ENCODE measurements around the gene CD6. TPM values are rescaled to one million over a fixed set of nuclear protein-coding genes. Genes with fewer than 3 reads are reported as not detected.

The CD6 gene
- total and polyA plus RNA-seq, 12 donors: 0.22 to 8.4 (median 2.1) TPM

GRCh38 chr11:61007383-61007955 is 36.0 kb downstream of the CD6 start:
- intact Hi-C loops (cut with DNase I): no loop called here
- WGBS, 4 donors: 0 to 10% (median 4%) methylated on average over 2 to 52 of the region's 52 CpGs
- H3K4me3 ChIP-seq: peak overlapping the region in 2 of 4 donors; percentile 6 to 47
- H3K27ac ChIP-seq: no peak overlapping the region
- H3K4me1 ChIP-seq (replicated peaks in 1 of 2): peaks cover 7 to 12% of the 10 kb centered on the region in 2 donors
- TF ChIP-seq, protein P1, sequence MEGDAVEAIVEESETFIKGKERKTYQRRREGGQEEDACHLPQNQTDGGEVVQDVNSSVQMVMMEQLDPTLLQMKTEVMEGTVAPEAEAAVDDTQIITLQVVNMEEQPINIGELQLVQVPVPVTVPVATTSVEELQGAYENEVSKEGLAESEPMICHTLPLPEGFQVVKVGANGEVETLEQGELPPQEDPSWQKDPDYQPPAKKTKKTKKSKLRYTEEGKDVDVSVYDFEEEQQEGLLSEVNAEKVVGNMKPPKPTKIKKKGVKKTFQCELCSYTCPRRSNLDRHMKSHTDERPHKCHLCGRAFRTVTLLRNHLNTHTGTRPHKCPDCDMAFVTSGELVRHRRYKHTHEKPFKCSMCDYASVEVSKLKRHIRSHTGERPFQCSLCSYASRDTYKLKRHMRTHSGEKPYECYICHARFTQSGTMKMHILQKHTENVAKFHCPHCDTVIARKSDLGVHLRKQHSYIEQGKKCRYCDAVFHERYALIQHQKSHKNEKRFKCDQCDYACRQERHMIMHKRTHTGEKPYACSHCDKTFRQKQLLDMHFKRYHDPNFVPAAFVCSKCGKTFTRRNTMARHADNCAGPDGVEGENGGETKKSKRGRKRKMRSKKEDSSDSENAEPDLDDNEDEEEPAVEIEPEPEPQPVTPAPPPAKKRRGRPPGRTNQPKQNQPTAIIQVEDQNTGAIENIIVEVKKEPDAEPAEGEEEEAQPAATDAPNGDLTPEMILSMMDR (IDR thresholded peaks at IDR 0.05): no peak
- no peak for TF ChIP-seq POLR2A (IDR thresholded peaks at IDR 0.05)
- H3K9me3 ChIP-seq (replicated peaks in 1 of 3): no peaks in the 10 kb centered on the region
- no peaks in the 10 kb centered on the region for H3K36me3 ChIP-seq (replicated peaks in 1 of 2)
- H3K27me3 ChIP-seq: peaks cover 20% of the 10 kb centered on the region
- no peak for DNase-seq

GRCh38 chr11:61007956-61008896 is 36.7 kb downstream of the CD6 start:
- TF ChIP-seq POLR2A (IDR thresholded peaks at IDR 0.05): no peak
- TF ChIP-seq, protein P1 (IDR thresholded peaks at IDR 0.05): no peak
- H3K27me3 ChIP-seq: peaks cover 20% of the 10 kb centered on the region
- no peak overlapping the region for H3K27ac ChIP-seq
- WGBS, 4 donors: 29 to 55% (median 43%) methylated on average over 19 to 54 of the region's 54 CpGs
- DNase-seq: no peak
- no peaks in the 10 kb centered on the region for H3K36me3 ChIP-seq (replicated peaks in 1 of 2)
- H3K4me1 ChIP-seq (replicated peaks in 1 of 2): peaks cover 7 to 12% of the 10 kb centered on the region in 2 donors
- intact Hi-C loops (cut with DNase I): no loop called here
- H3K9me3 ChIP-seq (replicated peaks in 1 of 3): no peaks in the 10 kb centered on the region
- peak overlapping the region in 2 of 4 donors; percentile 6 to 47 for H3K4me3 ChIP-seq

DNA sequence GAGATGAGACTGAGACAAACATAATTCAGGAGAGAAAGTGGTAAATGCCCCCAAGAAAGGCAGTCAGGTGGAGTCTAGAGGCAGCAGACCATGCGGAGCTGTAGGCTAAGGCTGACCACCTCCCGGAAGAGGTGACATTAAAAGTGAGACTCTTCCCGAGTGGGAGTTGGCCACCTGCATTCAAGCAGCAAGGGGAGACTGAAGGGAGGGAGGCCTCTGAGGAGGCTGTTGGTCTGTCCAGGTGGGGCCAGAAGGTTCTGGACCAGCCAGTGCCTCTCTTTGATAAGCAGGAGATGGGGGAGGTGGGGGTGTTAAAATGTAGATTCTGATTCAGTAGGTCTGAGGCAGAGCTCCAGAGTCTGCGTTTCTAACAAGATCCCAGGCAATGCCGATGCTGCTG is 37.5 kb downstream of the CD6 start:
- TF ChIP-seq, protein P1 (IDR thresholded peaks at IDR 0.05): no peak
- no peak for TF ChIP-seq POLR2A (IDR thresholded peaks at IDR 0.05)
- Histone ChIP-seq H3K9me3 (replicated peaks in 1 of 3) (no peaks in the 10 kb centered on the region), H3K36me3 (replicated peaks in 1 of 2) (no peaks in the 10 kb centered on the region), H3K4me3 (no peak overlapping the region), H3K4me1 (replicated peaks in 1 of 2) (peaks cover 7 to 12% of the 10 kb centered on the region in 2 donors), H3K27me3 (peaks cover 20% of the 10 kb centered on the region), H3K27ac (no peak overlapping the region)
- intact Hi-C loops (cut with DNase I): no loop called here
- WGBS, 4 donors: 80 to 92% (median 89%) methylated on average over 5 of the region's 5 CpGs
- no peak for DNase-seq
